Lung (tissue), 16 donors: ENCODE results near the gene ANKRD30A. TPM values are rescaled to one million over a fixed set of nuclear protein-coding genes. Genes with fewer than 3 reads are reported as not detected.
"Not testable (repeated sequence)": the region's sequence is repeated elsewhere in the genome, so short reads cannot be mapped to it uniquely, and the experiment has no call there.

Source experiments
- ATAC-seq: fragments of 200-7000 bp; cut with Tn5 transposase; one replicate; pipeline ENCODE4 v1.9.1; 2020; ENCODE audit warnings: moderate number of reproducible peaks; ENCODE audit not compliant: insufficient read depth, low FRiP score
- DNase-seq, 3 donors: peaks; one replicate each; pipeline ENCODE4 v3.0.0-alpha.2; 2013 to 2017
- H3K27ac ChIP-seq, 2 donors: one replicate each; pipeline ENCODE4 v1.5.1; 2013; ENCODE audit warnings: mild to moderate bottlenecking in 2 of 2, moderate library complexity in 2 of 2, control low read depth in 1 of 2, inconsistent platforms in 1 of 2, low read depth in 1 of 2, low read length in 1 of 2
- H3K27me3 ChIP-seq, 3 donors: one replicate each; pipeline ENCODE4 v1.5.1; 2013; ENCODE audit warnings: low read length in 2 of 3; ENCODE audit not compliant: control insufficient read depth in 3 of 3, insufficient read depth in 3 of 3
- H3K36me3 ChIP-seq, 4 donors: one replicate each; pipeline ENCODE4 v1.5.1; 2013; ENCODE audit warnings: low read length in 4 of 4, mild to moderate bottlenecking in 1 of 4, moderate library complexity in 1 of 4; ENCODE audit not compliant: control insufficient read depth in 4 of 4, insufficient read depth in 4 of 4
- H3K4me1 ChIP-seq, 5 donors: one replicate each; pipeline ENCODE4 v1.5.1; 2013; ENCODE audit warnings: low read length in 5 of 5, mild to moderate bottlenecking in 2 of 5, moderate library complexity in 1 of 5; ENCODE audit not compliant: control insufficient read depth in 5 of 5, insufficient read depth in 5 of 5
- H3K4me3 ChIP-seq: one replicate; pipeline ENCODE4 v1.5.1; 2013; ENCODE audit warnings: mild to moderate bottlenecking, control low read depth, moderate library complexity
- H3K9ac ChIP-seq, 2 donors: one replicate each; pipeline ENCODE4 v1.5.1; 2013; ENCODE audit warnings: low read length in 2 of 2, control low read depth in 1 of 2; ENCODE audit not compliant: insufficient read depth in 1 of 2
- H3K9me3 ChIP-seq, 4 donors: one replicate each; pipeline ENCODE4 v1.5.1; 2013; ENCODE audit warnings: low read length in 3 of 4, mild to moderate bottlenecking in 1 of 4, moderate library complexity in 1 of 4; ENCODE audit not compliant: control insufficient read depth in 4 of 4, insufficient read depth in 3 of 4
- CTCF ChIP-seq: IDR thresholded peaks from 2 replicates; pipeline ENCODE4 v1.5.1; 2012; ENCODE audit warnings: mild to moderate bottlenecking; ENCODE audit errors: control extremely low read depth, extremely low read depth
- WGBS, 2 donors: extraction: QIAGEN DNeasy Blood & Tissue Kit; methylation state at CpG; one replicate each; pipeline ENCODE4 v1.1.7; 2013; 5-methylcytosine and 5-hydroxymethylcytosine counted together
- long read RNA-seq, 5 donors: transcript quantifications; one replicate each; lab custom pipeline, GENCODE V29; 2026
- polyA plus RNA-seq, 2 donors: library from polyadenylated mRNA; stranded (reverse); fragments of 200-250 nt; gene quantifications; one replicate each; pipeline ENCODE4 v1.2.1, GENCODE V29; 2013
- total RNA-seq, 2 donors: library from RNA; depleted of rRNA in 1 of 2; stranded (reverse); fragments of >200 nt in 1 of 2; gene quantifications; one replicate each; pipeline ENCODE4 v1.2.1, GENCODE V29; 2014 to 2021
- donor health status: control.
- donor health status: control.
- donor health status: Bipolar disorder and iron deficiency.
- donor health status: healthy.
- donor health status: DM: yes; HTN: yes; CAD: no.

The ANKRD30A gene
- total RNA-seq (not detected), polyA plus RNA-seq (not detected)
- long read RNA-seq, donor 1, result 0 reads
- long read RNA-seq, donor 2, result 0 reads
- long read RNA-seq, donor 3, result 0 reads
- long read RNA-seq, donor 4, result 0 reads
- long read RNA-seq, donor 5, result 0 reads

DNA sequence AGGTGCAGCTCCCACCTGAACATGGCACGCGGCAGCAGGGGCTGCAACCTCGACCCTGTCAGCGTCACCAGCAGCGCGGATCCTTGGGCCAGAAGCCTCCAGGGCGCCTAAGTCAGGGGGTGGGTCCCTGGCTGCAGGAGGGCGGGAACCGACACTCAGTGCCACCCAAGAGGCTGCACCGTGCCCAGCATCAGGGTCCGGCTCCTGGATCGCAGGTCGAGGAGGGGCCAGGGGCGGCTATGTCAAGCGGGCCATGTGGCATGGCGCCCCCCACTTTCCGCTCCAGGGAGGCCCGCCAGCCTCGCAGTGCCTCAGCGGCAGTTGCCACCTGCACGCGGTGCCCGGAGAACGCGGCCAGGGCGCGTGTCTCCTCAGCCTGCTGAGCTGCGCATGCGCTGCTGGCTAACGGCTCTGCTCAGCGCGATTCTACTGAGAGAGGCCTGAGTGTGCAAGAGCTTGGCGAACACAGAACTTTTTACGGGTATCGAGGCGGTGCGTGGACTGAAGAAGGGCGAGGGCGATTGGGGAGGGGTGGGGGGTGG lies at the start of gene ANKRD30A:
Gene ANKRD30A (plus strand): TSS at position 408 of the 542 bp plus-strand sequence. CDS start 190 bp downstream, outside the sequence.
- ATAC-seq, result no peak
- no peak for TF ChIP-seq CTCF
- no peak within 1 kb of the TSS for H3K27ac ChIP-seq

DNA sequence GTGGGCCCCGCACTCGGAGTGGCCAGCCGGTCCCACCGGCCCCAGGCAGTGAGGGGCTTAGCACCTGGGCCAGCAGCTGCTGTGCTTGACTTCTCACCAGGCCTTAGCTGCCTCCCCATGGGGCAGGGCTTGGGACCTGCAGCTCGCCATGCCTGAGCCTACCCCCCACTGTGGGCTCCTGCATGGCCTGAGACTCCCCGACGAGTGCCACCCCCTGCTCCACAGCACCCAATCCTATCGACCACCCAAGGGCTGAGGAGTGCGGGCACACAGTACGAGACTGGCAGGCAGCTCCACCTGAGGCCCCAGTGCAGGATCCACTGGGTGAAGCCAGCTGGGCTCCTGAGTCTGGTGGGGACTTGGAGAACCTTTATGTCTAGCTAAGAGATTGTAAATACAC lies 49.3 kb upstream of the ANKRD30A start:
- DNase-seq, result not testable (repeated sequence)

More for the DNA sequence above, at the start of gene ANKRD30A:
- Histone ChIP-seq H3K9ac (no peak within 1 kb of the TSS), H3K9me3 (peaks cover 0 to 7% (median under 1%) of the 10 kb centered on the region in 4 donors), H3K4me3 (no peak within 1 kb of the TSS), H3K36me3 (no peaks in the 10 kb centered on the region), H3K4me1 (no peaks in the 10 kb centered on the region), H3K27me3 (no peaks in the 10 kb centered on the region)
- WGBS, 2 donors, result 89 to 91% methylated on average over 39 of the region's 39 CpGs
- DNase-seq, result no peak

DNA sequence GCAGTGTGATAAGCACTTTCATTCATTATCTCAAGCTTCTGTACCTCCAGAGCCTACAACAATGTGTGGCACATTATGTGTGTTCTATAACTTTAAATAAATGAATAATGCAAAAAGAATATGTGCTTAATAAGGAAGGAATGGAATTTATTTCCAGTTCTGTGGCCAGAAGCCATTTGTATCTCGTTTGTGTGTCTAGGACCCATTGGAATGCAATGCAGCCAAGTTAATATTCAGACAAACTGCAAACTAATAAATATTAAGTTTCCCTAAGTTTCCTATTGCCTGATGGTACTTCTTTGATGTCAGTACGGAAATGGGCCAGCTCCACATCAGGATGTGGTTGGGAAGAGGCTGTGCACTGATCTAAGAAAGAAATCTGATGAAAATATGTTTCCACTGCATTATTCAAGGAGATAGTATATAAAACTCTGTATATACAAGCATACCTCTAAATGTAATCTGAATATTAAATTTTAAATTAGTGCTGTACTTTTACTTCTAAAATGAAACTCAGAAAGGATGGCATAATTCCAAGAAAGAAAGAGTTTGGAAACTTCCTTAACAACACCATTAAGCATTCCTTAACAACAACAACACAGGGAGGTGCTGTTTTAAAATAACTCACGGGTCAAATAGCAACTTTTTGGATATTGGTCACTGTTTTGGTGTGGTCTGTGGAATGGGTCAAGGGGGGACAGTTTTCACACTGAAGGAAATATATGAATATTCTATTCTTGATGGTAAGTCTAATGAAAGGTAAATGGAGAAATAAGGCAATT lies 29.4 kb upstream of the ANKRD30A start:
- no peaks in the 10 kb centered on the region for H3K36me3 ChIP-seq
- H3K4me1 ChIP-seq, result no peaks in the 10 kb centered on the region
- H3K9me3 ChIP-seq, result peaks cover 0 to 12% (median 2%) of the 10 kb centered on the region in 4 donors
- no peak overlapping the region for H3K4me3 ChIP-seq
- H3K27me3 ChIP-seq, result no peaks in the 10 kb centered on the region
- WGBS, 2 donors, result 18 to 26% methylated on average over 3 of the region's 3 CpGs
- DNase-seq (no peak), ATAC-seq (no peak)
- H3K27ac ChIP-seq, result no peak overlapping the region
- no peak overlapping the region for H3K9ac ChIP-seq
- TF ChIP-seq CTCF, result no peak

More for the DNA sequence above, 49.3 kb upstream of the ANKRD30A start:
- ATAC-seq, H3K9ac ChIP-seq, H3K36me3 ChIP-seq, H3K27ac ChIP-seq, H3K4me3 ChIP-seq, H3K4me1 ChIP-seq, H3K27me3 ChIP-seq, H3K9me3 ChIP-seq: not testable (repeated sequence)
- 89 to 90% methylated on average over 9 to 10 of the region's 10 CpGs for WGBS, 2 donors

DNA sequence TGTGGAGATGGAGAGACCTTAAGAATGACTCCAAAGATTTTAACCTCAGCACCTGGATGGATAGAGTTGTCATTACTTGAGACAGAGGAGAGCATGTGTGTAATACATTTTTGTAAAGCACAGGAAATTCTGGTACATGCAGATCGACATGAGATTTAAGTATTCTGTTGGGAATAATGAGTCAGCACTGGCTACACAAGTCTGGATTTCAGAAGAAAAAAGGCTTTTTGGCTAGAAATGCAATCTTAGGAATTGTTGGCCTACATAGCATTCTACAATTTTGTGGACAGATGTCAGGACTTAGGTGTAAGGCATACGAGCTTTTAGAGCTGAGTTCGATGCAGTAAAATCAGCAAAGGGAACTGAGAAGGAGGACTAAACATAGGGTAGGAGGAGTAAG lies 24.1 kb upstream of the ANKRD30A start:
- no peak for TF ChIP-seq CTCF
- 83 to 88% methylated on average over 3 of the region's 3 CpGs for WGBS, 2 donors
- Histone ChIP-seq H3K4me1 (no peaks in the 10 kb centered on the region), H3K9ac (no peak overlapping the region), H3K27me3 (no peaks in the 10 kb centered on the region), H3K4me3 (no peak overlapping the region), H3K27ac (no peak overlapping the region), H3K9me3 (peaks cover 0 to 5% (median 0%) of the 10 kb centered on the region in 4 donors), H3K36me3 (no peaks in the 10 kb centered on the region)
- no peak for ATAC-seq
- no peak for DNase-seq
